GM19023 (cell line): ENCODE results near the gene USP20.
"Not testable (repeated sequence)": the region's sequence is repeated elsewhere in the genome, so short reads cannot be mapped to it uniquely, and the experiment has no call there.

Source experiments
- ATAC-seq: cut with Tn5 transposase; IDR thresholded peaks from one replicate; pipeline ENCODE4 v1.9.1; 2021; ENCODE audit warnings: mild to moderate bottlenecking, moderate library complexity; ENCODE audit not compliant: unreplicated experiment

The USP20 gene

DNA sequence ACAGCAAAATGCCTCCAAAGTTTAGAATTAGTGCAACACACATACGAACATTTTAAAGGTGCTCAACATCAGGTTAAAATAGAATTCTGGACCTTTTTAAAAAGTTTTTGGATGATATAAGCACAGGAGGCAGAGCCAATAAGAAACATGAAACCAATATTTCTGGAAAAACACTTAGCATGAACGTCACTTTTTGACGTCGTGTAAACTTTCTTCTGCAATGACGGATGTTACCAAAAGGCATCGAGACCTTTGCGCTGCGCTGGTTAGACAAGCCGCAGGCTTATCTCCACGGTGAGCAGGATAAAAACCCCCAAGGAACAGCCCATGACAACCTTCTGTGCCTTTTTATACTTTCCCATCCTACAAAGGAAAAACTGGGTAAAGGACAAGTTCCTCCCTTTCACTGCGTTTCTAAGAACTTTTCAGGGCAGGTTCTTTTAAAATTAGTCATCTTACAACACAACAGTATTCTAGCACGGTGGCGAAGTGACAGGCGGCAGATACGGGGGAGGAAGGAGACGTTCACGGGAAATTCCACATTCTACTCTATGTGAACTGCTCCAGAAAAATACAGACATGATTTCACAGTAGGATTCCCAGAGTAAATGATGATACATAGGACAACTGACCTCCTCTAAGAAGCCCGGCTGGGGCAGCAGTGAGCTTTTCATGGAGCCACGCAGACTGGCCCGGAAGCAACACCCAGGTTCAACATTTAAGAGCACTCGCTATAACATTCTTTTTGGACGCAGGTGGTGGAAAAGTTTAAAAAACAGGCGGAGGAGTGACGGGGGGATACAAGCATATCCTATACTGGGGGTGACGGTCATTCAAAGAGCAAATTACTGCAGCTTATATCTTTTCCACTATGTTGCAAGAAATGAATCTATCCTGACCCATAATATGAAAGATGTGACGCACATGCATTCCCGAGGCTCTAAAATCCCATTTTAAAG is 52.4 kb downstream of the USP20 start:
- ATAC-seq = no peak

DNA sequence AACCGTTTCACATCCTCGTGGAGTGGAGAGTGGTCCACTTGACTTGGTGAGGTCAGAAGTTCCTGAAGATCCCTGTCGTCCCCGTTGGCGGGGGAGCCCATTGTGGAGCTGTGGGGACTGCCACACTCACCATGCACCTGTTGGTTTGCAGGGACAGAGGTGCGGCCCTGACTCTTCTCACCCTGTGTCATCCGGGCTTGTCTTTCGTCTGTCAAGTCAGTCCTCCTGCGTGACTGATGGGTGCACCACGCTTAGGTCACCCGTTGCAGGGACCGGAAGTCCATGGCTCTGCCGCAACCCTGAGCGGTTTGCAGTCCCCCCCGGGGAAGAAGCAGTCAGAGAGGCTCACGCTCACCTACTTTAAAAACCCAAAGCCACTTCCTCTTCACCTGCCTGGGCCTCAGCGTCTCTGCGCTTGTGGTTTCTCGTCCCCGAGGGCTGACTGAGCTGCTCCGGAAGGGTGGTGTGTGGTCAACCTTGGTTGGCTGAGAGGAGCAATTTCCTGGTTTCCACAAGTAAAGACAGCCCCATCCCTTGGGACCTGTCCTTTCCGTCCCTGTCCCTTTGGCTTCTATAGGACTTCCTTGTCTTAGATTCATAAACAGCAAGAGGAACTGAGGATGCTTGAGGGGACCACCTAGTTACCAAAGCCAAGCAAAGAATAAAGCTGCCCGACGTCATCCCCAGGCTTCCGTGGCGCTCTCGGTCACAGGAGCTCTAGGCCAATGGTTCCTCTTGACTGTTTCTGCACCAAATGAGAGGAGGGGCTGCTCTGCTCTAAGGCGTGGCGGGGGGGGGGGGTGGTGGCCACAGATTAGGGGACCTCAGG is 53.2 kb downstream of the USP20 start:
- peak; percentile 58 for ATAC-seq

DNA sequence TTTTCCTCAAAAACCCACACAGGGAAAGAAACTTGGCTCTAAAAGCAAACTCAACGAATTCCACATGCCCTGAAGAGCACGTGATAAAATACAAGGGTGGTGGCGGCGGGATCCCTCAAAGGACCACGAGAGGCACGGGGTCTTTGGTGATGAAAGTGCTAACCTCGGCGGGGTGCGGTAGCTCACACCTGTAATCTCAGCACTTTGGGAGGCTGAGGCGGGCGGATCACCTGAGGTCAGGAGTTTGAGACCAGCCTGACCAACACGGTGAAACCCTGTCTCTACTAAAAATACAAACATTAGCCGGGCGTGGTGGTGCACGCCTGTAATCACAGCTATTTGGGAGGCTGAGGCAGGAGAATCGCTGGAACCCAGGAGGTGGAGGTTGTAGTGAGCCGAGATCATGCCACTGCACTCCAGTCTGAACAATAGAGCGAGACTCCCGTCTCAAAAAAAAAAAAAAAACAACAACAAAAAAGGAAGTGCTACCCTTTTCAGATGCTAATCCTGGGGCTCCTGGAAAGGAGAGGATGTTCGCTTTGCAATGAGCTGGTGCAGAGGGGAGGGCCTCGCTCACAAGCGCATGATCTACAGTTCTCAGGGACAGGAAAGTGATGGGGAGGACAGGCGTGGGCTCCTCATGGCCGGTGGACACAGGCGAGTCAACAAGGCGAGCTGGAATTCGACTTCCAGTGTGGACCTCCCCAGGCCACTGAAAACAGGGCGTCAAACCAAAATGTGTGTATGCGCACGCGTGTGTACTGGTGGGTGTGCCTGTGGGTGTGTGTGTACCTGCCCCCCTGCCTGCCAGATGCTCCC is 54.1 kb downstream of the USP20 start:
- no peak for ATAC-seq

DNA sequence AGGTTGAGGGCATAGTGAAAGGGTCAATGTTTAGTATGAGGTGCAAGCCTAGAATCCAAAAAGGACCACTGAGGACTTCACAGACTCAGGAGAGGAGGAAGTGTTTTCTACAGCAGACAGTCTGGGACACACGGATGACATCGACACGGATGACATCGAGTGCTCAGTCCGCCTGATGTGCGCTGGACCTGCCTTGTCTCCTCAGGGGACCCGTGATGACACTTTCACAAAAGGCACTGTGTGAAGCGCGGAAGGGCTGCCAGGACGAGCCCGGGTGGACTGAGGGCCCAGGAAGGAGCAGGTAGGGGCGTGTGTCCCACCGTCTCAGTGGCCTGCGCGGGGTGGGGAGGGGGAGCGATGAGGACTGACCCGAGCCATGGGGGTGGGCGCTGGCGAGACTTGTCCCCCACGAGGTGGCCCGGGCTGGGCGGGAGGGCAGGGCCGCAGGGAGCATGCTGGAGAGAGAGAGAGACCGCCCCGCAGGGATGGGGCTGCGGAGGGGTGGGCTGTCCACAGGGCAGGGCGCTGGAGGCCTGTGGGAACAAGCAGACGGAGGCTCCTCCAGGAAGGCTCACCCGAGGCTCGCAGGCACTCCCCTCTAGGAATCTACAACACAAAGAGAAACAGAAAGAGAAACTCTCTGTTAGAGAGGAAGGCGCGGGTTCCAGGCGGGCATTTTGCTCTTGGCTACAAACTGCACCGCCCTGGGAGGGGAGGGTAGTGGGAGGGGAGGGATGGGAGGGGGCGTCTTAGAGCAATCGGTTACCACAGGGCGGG is 54.9 kb downstream of the USP20 start:
- no peak for ATAC-seq

DNA sequence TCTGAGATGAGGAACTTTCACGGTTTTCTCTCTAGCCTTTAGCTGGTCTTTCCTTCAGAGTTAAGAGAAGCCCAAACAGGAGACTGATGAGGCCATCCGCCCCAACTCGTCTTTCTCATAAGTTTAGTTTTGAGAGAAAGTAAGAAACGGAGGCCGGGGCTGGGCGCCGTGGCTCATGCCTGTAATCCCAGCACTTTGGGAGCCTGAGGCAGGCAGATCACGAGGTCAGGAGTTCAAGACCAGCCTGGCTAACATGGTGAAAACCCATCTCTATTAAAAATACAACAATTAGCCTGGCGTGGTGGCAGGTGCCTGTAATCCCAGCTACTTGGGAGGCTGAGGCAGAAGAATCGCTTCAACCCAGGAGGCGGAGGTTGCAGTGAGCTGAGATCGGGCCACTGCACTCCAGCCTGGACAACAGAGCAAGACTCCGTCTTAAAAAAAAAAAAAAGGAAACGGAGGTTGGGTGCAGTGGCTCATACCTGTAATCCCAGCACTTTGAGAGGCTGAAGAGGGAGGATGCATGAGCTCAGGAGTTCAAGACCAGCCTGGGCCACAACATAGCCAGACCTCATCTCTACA is 55.6 kb downstream of the USP20 start:
- not testable (repeated sequence) for ATAC-seq

DNA sequence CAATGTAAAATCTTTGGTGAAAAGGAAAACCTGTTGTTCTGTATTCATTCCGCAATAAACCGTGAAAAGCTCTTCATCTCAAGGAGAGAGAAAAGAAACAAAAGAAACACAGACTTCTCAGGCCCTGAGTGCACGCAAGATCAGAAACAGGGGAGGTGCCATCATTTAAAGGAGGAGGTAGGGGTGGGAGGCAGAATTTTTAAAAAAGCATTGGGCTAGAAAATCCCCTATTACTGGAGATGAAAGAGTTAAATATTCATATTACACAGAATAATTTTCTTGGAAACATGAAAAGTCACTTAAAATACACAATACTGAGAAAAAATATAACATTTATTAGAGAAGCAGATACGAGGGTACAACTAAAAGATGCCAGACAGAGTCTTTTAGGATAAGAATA is 56.3 kb downstream of the USP20 start:
- no peak for ATAC-seq

DNA sequence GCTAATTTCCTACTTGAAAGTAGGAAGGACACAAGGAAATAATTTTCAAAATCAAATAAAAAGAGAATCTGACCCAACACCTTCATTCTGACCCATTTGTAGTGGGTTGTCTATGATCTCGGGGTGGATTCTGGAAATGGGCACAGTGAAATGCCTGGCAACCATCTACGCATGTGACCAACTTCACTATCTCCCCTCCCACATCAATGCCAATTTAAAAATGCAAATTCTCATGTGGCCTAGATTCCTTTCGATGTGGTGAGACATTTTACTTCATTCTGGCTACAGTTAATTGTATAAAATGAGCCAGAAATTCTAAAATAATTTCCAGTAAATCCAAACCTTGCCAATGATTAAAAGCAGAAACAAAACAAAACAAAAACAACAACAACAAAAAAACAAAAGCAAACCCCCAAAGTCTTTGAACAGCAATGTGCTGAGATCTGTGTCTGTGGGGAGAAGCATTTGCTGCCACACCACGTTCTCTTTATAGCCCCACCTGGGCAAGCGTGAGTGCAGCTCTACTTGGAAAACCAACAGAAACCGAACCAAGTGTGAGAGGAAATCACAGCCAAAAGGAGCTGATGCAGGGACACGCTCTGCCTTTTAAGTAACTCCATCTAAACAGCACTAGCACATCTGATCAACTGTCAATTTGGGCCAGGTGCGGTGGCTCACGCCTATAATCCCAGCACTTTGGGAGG is 59.0 kb downstream of the USP20 start:
- no peak for ATAC-seq

DNA sequence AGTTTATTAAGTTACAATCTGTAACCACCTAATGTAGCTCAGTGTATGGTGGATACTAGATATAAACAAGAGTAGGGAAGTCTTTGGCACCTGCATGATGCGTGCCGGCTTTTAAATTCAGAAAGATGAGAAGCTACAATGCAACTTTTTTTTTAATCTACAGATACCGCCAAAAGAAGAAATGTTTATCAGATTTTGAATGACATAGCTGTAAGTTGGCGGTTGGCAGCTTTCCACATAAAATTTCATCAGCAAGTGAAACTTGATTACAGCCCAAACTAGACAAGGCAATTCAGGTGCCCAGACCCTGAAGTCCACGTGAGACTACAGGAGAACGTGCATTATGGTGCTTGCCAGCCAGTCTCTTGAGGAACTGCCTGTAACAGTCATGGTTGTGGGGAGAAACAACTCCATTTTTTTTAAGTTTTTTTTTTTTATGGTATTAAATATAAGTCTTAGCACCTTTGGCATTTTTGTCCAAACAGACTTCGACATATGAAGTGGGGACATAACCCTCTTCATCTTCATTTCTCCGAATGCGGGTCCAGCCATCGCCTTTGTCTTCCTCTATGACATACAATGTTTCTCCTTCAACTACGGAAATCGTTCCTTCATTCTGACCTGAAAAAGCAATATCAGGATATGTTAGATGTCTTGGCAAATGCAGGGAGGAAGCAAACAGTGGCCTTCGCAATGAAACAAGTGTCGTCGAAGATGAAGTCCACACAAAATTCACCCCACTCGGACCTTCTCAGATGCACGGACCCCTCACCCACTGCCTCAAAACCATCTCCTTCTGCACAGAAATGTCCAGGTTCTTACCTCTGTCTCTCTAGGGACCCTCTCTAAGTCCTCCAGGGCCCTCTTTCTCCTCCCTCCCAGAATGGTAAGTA is 60.4 kb downstream of the USP20 start:
- no peak for ATAC-seq

DNA sequence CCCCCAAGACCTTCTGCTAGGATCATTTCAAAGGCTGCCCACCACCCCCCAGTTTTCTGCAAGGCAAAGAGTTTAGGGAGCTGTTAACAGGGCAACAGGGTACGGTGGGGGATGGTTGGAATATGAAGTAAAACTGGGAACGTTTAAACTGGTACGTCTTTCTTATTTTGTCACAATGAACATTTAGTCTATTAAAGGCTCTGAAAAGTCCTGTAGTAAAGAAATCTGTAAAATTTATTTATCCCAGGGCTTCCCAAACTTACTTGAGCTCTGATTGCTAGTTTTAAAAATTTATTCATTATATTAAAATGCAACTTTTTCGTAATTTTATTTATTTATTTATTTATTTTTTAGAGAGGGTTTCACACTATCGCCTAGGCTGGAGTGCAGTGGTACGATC is 62.0 kb downstream of the USP20 start:
- ATAC-seq = no peak

DNA sequence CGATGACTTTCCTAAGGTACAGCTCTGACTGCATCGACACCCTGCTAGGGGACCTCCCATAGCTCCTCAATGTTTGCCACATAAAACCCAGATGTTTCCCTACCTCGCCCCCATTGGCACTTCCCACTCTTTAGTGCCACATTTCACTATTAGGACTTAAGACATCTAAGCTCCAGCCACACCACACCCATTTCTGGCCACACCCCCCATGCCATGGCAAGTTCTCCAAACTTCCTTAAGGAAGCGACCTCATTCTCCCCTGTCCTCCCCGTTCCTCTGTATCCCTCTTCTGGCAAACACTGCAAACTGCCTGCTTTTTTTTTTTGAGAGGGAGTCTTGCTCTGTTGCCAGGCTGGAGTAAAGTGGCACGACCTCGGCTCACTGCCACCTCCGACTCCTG is 62.9 kb downstream of the USP20 start:
- ATAC-seq = no peak

DNA sequence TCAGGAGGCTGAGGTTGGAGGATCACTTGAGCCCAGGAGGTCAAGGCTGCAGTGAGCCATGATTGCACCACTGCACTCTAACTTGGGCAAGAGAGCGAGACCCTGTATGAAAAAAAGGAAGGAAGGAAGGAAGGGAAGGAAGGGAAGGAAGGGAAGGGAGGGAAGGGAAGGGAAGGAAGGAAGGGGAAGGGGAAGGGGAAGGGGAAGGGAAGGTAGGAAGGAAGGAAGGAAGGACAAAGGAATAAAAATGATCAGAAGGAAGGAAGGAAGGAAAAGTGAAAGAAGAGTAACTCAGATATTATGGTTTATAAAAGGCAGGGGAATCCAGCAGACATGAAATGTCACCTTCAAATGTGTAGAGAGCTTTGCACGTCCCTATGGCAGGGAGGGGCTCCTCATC is 64.4 kb downstream of the USP20 start:
- no peak for ATAC-seq

DNA sequence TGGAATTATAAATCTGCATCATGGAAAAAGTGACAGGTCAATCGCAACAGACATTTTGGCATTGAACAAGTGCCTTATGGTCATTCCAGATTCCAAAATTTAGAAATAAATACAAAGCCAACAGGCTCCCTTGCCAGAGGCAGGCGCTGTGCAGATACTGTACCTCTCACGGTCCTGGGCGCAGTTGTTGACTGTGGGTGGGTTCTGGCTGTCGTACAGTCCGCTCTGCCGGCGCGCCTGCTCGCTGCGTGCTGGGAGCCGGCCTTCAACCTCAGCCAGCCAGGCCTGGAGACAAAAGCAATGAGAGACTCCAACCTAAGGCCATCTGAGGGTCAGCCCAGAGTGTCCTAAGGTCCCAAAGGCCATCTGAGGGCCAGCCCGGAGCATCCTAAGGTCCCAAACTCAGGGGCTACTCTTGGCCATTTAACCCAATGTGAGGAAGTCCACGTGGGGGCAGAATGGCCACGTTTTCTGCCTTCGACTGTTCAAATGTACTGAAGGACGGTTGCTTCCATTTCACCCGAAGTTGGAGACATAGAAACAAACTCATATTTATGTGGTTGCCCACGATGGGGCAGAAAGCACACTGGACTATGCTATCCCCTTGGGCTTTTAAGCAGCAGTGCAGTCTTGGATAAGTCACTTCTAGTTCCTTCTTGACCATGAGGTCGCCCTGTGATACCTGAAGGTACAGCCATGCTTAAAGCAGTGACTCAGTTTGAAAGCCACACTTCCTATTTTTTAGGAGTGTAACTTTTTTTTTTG is 65.2 kb downstream of the USP20 start:
- ATAC-seq = peak; percentile 84

DNA sequence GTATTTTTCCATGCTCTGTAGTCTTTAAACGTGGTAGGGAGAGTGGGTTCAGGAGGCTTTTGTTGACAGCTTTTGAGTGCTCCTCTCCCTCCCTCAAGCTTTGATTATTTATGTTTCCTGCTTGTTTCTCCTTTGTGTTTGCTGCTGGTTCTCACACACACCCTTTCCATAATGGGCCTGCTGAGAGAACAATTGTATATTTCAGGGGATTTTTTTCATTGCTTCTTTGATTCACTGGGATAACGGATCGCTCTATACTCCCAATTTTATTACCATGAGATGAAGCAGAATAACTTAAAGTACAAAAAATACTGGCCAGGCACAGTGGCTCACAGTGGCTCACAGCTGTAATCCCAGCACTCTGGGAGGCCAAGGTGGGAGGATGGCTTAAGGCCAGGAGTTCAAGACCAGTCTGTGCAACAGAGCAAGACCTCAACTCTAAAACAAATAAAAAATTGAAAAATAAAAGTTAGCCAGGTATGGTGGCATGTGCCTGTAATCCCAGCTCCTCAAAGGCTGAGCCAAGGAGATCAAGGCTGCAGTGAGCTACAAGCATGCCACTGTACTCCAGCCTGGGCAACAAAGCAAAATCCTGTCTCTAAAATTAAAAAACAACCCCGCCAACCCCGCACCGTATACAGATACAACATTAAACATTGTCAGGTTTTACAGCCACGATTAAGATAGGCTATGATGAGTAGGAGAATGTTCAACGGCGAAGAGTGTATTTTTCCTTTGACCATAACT is 66.9 kb downstream of the USP20 start:
- no peak for ATAC-seq

DNA sequence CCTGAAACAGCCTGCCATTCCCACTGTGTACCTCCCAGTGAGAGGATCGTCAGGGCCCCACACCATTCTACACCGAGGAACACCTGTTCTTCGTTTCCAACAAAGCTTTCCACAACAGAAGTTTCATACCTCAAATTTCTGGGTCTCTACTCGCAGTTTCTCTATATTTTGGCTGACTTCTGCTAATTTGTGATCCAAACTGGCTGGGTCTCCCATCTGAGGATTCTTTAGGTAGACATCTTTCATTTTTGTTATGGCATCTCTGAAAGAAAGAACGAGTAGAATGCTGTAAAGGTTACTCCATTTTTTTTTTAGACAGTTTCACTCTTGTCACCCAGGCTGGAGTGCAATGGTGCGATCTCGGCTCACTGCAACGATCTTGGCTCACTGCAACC is 67.5 kb downstream of the USP20 start:
- ATAC-seq = no peak

DNA sequence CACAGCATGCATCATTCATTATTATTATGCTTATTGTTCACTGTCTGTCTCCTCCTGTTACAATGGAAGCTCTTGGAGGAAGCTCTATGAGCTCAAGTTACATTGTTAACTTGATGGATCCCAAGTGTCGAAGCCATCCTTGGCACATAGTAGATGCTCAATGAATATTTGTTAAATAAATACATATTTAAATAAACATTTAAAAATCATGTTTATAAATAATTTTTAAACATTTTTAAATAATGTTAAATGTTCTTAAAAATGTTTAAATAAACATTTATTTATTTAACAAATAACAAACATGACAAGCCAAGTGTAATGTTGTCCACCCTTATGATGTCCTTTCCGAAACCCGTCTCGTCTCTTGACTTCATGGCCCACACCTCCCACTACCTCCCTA is 69.5 kb downstream of the USP20 start:
- ATAC-seq = no peak

DNA sequence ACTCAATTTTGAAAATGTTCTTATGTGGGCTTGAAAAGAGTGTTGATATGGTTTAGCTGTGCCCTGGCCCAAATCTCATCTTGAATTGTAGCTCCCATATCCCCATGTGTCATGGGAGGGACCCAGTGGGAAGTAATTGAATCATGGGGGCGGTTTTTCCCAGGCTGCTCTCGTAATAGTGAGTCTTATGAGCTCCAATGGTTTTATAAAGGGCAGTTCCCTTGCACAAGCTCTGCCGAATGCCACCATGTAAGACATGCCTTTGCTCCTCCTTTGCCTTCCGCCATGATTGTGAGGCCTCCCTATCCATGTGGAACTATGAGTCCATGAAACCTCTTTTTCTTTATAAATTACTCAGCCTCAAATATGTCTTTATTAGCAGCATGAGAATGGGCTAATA is 71.0 kb downstream of the USP20 start:
- ATAC-seq = no peak

DNA sequence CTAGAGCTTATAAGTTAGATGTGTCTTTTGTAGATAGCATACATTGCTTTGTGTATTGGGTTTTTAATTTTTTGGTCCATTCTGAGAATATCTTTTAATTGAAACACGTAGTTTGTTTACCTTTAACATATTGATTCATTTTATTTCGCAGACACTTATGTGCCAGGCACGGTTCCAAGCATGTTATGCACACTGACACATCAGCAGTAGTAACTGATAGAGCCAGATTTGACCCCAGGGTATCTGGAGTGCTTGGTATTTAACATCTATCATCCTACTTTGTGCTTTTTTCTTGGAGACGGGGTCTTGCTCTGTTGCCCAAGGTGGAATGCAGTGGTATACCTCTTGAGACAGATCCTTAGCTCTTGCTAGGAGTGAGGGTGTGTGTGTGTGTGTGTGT is 71.9 kb downstream of the USP20 start:
- ATAC-seq = no peak
